Endothelial cell of umbilical vein (primary cell): ENCODE data around the gene NOXA1.

ENCODE experiments used
- EZH2 ChIP-seq: IDR thresholded peaks from 2 replicates; pipeline ENCODE4 v1.6.1; 2012; ENCODE audit warnings: borderline replicate concordance, low read depth, mild to moderate bottlenecking, moderate library complexity, low read length, inconsistent platforms; ENCODE audit not compliant: severe bottlenecking
- JUN ChIP-seq: IDR thresholded peaks from 2 replicates; pipeline ENCODE4 v1.6.1; 2011; ENCODE audit warnings: borderline replicate concordance, low read depth; ENCODE audit not compliant: insufficient read length, insufficient read depth
- MYC ChIP-seq: IDR thresholded peaks from one replicate; pipeline ENCODE4 v1.6.1; 2011; ENCODE audit warnings: mild to moderate bottlenecking, low read depth, low read length
- POLR2A ChIP-seq: IDR thresholded peaks from 2 replicates; pipeline ENCODE4 v1.6.1; 2012; ENCODE audit warnings: low read depth, mild to moderate bottlenecking, control low read depth, low read length
- POLR2AphosphoS5 ChIP-seq: IDR thresholded peaks from 2 replicates; pipeline ENCODE4 v1.6.1; 2012; ENCODE audit warnings: low read depth, mild to moderate bottlenecking, control low read depth, low read length, moderate library complexity; ENCODE audit not compliant: insufficient read depth
- TF ChIP-seq, protein P1 (sequence below): IDR thresholded peaks from 2 replicates; pipeline ENCODE4 v1.6.1; 2011; ENCODE audit not compliant: insufficient read depth, insufficient read length
- TF ChIP-seq, protein P2 (sequence below), 2 donors: IDR thresholded peaks; 1 replicate in 1 of 2; 2 replicates in 1 of 2; pipeline ENCODE4 v1.5.1; 2011; ENCODE audit warnings: low read length in 2 of 2, mild to moderate bottlenecking in 2 of 2, moderate library complexity in 2 of 2, control low read depth in 1 of 2, inconsistent platforms in 1 of 2, low read depth in 1 of 2; ENCODE audit not compliant: insufficient read depth in 1 of 2; ENCODE audit errors: extremely low read depth in 1 of 2

- TF ChIP-seq, protein P1, sequence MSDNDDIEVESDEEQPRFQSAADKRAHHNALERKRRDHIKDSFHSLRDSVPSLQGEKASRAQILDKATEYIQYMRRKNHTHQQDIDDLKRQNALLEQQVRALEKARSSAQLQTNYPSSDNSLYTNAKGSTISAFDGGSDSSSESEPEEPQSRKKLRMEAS = no peak
- TF ChIP-seq, protein P2, sequence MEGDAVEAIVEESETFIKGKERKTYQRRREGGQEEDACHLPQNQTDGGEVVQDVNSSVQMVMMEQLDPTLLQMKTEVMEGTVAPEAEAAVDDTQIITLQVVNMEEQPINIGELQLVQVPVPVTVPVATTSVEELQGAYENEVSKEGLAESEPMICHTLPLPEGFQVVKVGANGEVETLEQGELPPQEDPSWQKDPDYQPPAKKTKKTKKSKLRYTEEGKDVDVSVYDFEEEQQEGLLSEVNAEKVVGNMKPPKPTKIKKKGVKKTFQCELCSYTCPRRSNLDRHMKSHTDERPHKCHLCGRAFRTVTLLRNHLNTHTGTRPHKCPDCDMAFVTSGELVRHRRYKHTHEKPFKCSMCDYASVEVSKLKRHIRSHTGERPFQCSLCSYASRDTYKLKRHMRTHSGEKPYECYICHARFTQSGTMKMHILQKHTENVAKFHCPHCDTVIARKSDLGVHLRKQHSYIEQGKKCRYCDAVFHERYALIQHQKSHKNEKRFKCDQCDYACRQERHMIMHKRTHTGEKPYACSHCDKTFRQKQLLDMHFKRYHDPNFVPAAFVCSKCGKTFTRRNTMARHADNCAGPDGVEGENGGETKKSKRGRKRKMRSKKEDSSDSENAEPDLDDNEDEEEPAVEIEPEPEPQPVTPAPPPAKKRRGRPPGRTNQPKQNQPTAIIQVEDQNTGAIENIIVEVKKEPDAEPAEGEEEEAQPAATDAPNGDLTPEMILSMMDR (IDR thresholded peaks at IDR 0.05; ENCODE audit: extremely low read depth in 1 of 2, insufficient read depth in 1 of 2, low read depth in 1 of 2, low read length in 2 of 2) = no peak
- TF ChIP-seq POLR2A (no peak), EZH2 (no peak), MYC (no peak), JUN (no peak), POLR2AphosphoS5 (no peak)
These were observed 15.4 kb upstream of the NOXA1 start for GRCh38 chr9:137407590-137408300.
